Spleen (tissue), 11 donors: Measurements from ENCODE around the gene ZNF660. TPM values are rescaled to one million over a fixed set of nuclear protein-coding genes. Genes with fewer than 3 reads are reported as not detected.
"Not testable (repeated sequence)": the region's sequence is repeated elsewhere in the genome, so short reads cannot be mapped to it uniquely, and the experiment has no call there.

ENCODE experiments used
- DNase-seq: peaks from one replicate; pipeline ENCODE4 v3.0.0-alpha.2; 2020
- H3K27ac ChIP-seq, 8 donors: fragments of 200-600 bp; sonication (generic) in 7 of 8; 1 replicate in 4 of 8; 2 replicates in 4 of 8; pipeline versions ENCODE4 v1.5.0 to v1.8.0; 2016 to 2021; ENCODE audit warnings: inconsistent platforms in 4 of 8, mild to moderate bottlenecking in 4 of 8, moderate library complexity in 1 of 8
- H3K27me3 ChIP-seq, 7 donors: fragments of 200-600 bp; sonication (generic) in 6 of 7; replicated peaks in 1 of 7; 1 replicate in 4 of 7; 2 replicates in 3 of 7; pipeline versions ENCODE4 v1.5.0 to v1.8.0; 2016 to 2021; ENCODE audit warnings: inconsistent platforms in 3 of 7, mild to moderate bottlenecking in 1 of 7
- H3K36me3 ChIP-seq, 6 donors: fragments of 200-600 bp; sonication (generic) in 5 of 6; 1 replicate in 4 of 6; 2 replicates in 2 of 6; pipeline versions ENCODE4 v1.5.0 to v1.8.0; 2016 to 2021; ENCODE audit warnings: inconsistent platforms in 2 of 6
- H3K4me1 ChIP-seq, 6 donors: fragments of 200-600 bp; sonication (generic) in 5 of 6; 1 replicate in 3 of 6; 2 replicates in 3 of 6; pipeline versions ENCODE4 v1.5.0 to v1.8.0; 2016 to 2021; ENCODE audit warnings: inconsistent platforms in 3 of 6
- H3K4me3 ChIP-seq, 8 donors: fragments of 200-600 bp; sonication (generic) in 7 of 8; 1 replicate in 4 of 8; 2 replicates in 4 of 8; pipeline versions ENCODE4 v1.5.0 to v1.8.0; 2016 to 2021; ENCODE audit warnings: inconsistent platforms in 4 of 8, mild to moderate bottlenecking in 4 of 8, moderate library complexity in 2 of 8
- H3K9me3 ChIP-seq, 8 donors: fragments of 200-600 bp; sonication (generic) in 7 of 8; 1 replicate in 4 of 8; 2 replicates in 4 of 8; pipeline versions ENCODE4 v1.5.0 to v1.8.0; 2016 to 2021; ENCODE audit warnings: inconsistent platforms in 4 of 8
- CTCF ChIP-seq, 11 experiments: fragments of 200-600 bp in 7 of 11; fragments of 450-650 bp in 4 of 11; sonication (generic) in 4 of 11; IDR thresholded peaks in 8 of 11; conservative IDR thresholded peaks in 3 of 11; 1 replicate in 7 of 11; 2 replicates in 4 of 11; pipeline versions ENCODE4 v1.4.0 to v1.8.0; 2016 to 2021; ENCODE audit warnings: antibody characterized with exemption in 11 of 11, inconsistent platforms in 4 of 11, mild to moderate bottlenecking in 1 of 11
- POLR2A ChIP-seq, 3 donors: fragments of 450-650 bp; IDR thresholded peaks; one replicate each; pipeline ENCODE4 v1.5.1; 2017; ENCODE audit warnings: antibody characterized with exemption in 3 of 3, mild to moderate bottlenecking in 1 of 3
- POLR2AphosphoS5 ChIP-seq, 3 donors: sonication (generic); formaldehyde crosslinking; IDR thresholded peaks; one replicate each; pipeline ENCODE4 v1.5.1; 2017; ENCODE audit warnings: antibody characterized with exemption in 3 of 3
- WGBS, 5 donors: extraction: QIAGEN DNeasy Blood & Tissue Kit in 3 of 5; methylation state at CpG; one replicate each; pipeline versions ENCODE4 v1.1.5 to v1.1.7; 2013 to 2018; 5-methylcytosine and 5-hydroxymethylcytosine counted together
- intact Hi-C: fragments of 100-400 bp; cut with DNase I; formaldehyde crosslinking; loops from one replicate; pipeline ENCODE4 v1.15.0; 2023; ENCODE audit warnings: low total_unique reads
- polyA plus RNA-seq, 3 donors: library from polyadenylated mRNA; stranded (reverse); fragments of 200-250 nt; gene quantifications; one replicate each; pipeline ENCODE4 v1.2.1, GENCODE V29; 2013
- total RNA-seq, 7 donors: library from RNA; depleted of rRNA in 3 of 7; stranded (reverse); fragments of >200 nt in 3 of 7; fragmentation: NEBNext Ultra II Directional in 4 of 7; extraction: Animal tissue kit (Norgen Biotek cat#: 25700) in 4 of 7; gene quantifications; one replicate each; pipeline versions ENCODE4 v1.1.0 to v1.2.1, GENCODE V29; 2016 to 2021
- donor health status: healthy with polysubstance abuse.
- donor health status: DM: no; HTN: no; CAD: no; lungs with moderate emphysema.
- donor health status: DM: no; HTN: no; CAD: no.
- donor health status: Bipolar disorder and iron deficiency.
- donor health status: healthy.
- donor health status: DM: no; HTN: no; CAD: no.
- donor health status: DM: yes; HTN: yes; CAD: no.

Gene ZNF660
- total and polyA plus RNA-seq, 10 donors, result 0.61 to 5.4 (median 3.6) TPM

- H3K27me3 ChIP-seq, result no peaks in the 10 kb centered on the region
- H3K36me3 ChIP-seq, result peaks cover 10 to 83% (median 53%) of the 10 kb centered on the region in 6 donors
Observed at GRCh38 chr3:44568561-44568960, 16.2 kb upstream of the ZNF660 start.

DNA sequence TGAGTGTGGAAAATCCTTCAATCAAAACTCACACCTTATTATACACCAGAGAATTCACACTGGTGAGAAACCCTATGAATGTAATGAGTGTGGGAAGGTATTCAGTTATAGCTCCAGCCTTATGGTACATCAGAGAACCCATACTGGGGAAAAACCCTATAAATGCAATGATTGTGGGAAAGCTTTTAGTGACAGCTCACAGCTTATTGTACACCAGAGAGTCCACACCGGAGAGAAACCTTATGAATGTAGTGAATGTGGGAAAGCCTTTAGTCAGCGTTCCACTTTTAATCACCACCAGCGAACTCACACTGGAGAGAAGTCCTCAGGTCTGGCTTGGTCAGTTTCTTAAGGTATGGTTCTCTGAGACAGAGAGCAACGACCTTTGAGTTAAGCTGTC is 13.7 kb upstream of the ZNF660 start:
- Histone ChIP-seq H3K4me1 (no peaks in the 10 kb centered on the region), H3K4me3 (no peak overlapping the region), H3K36me3 (peaks cover 10 to 61% (median 45%) of the 10 kb centered on the region in 6 donors), H3K27me3 (no peaks in the 10 kb centered on the region), H3K9me3 (peaks cover 17 to 93% (median 80%) of the 10 kb centered on the region in 8 donors), H3K27ac (no peak overlapping the region)
- intact Hi-C loops, result no loop called here
- DNase-seq, result no peak
- 92 to 97% (median 96%) methylated on average over 4 of the region's 4 CpGs for WGBS, 5 donors
- TF ChIP-seq POLR2AphosphoS5 (IDR thresholded peaks at IDR 0.05), result no peak
- no peak for TF ChIP-seq CTCF (IDR thresholded peaks at IDR 0.05 in 8 of 11, conservative IDR thresholded peaks at IDR 0.05 in 3 of 11)
- no peak for TF ChIP-seq POLR2A (IDR thresholded peaks at IDR 0.05)

More at GRCh38 chr3:44568561-44568960, 16.2 kb upstream of the ZNF660 start:
- TF ChIP-seq CTCF (IDR thresholded peaks at IDR 0.05 in 8 of 11, conservative IDR thresholded peaks at IDR 0.05 in 3 of 11), result no peak
- no peak for TF ChIP-seq POLR2AphosphoS5 (IDR thresholded peaks at IDR 0.05)
- no peak for TF ChIP-seq POLR2A (IDR thresholded peaks at IDR 0.05)
- Histone ChIP-seq H3K4me1 (no peaks in the 10 kb centered on the region), H3K9me3 (peaks cover 17 to 91% (median 63%) of the 10 kb centered on the region in 8 donors), H3K4me3 (no peak overlapping the region), H3K27ac (no peak overlapping the region)
- WGBS, 5 donors, result 92 to 100% (median 97%) methylated on average over 1 of the region's 1 CpG
- no peak for DNase-seq
- intact Hi-C loops, result no loop called here

DNA sequence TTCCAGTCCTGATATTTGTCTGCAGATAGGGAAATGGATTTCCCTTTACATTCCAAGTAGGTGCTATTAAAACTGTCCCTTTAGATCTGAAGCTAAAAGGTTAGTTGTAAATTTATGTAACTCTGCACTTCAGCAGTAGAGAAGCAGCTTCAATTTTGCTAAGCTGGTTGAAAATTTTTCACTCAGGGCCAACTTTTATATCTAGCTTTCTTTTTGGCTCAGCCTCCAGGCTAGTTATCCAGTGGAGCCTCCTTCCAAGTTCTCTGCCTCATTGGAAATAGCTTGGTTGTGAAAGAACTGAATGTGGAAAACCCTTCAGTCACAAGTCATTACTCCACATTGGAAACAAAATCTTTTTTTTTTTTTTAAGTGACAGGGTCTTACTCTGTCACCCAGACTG is 8.2 kb upstream of the ZNF660 start:
- no peak for TF ChIP-seq POLR2A (IDR thresholded peaks at IDR 0.05)
- TF ChIP-seq POLR2AphosphoS5 (IDR thresholded peaks at IDR 0.05), result no peak
- TF ChIP-seq CTCF (IDR thresholded peaks at IDR 0.05 in 8 of 11, conservative IDR thresholded peaks at IDR 0.05 in 3 of 11), result no peak
- no peak for DNase-seq
- intact Hi-C loops, result no loop called here
- no peak overlapping the region for H3K4me3 ChIP-seq
- no peak overlapping the region for H3K27ac ChIP-seq
- H3K4me1 ChIP-seq, result no peaks in the 10 kb centered on the region
- no peaks in the 10 kb centered on the region for H3K27me3 ChIP-seq
- H3K9me3 ChIP-seq, result peaks cover 3 to 85% (median 53%) of the 10 kb centered on the region in 8 donors
- peaks cover 0 to 15% (median under 1%) of the 10 kb centered on the region in 6 donors for H3K36me3 ChIP-seq

DNA sequence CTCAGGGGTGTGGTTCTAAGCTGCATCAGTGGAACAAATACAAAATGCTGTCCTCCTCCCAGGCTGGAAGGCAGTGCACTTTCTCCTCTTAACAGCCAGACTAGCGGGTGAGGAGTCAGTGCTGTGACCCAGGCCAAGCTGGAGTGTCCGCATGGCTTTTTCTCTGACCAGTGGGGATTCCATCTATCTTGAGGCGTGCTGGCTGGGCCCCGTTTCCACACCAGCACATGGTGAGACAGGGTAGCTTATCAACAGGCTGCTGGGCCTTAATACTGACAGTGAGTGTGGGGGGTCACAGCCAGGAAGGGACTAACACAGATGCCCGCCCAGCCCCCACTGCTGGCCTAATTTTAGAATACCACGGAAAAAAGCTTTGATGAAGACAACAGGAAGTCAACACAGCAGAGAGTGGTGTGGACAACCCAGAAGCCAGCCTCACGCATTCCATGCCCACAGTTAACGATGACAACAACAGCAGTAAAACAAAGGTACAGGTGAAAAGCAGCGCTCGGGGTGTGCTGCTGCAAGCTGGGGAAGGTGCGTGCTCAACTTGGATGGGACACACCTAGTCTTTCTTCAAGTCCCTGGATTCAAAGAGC is 7.3 kb upstream of the ZNF660 start:
- H3K27ac ChIP-seq, result not testable (repeated sequence)

DNA sequence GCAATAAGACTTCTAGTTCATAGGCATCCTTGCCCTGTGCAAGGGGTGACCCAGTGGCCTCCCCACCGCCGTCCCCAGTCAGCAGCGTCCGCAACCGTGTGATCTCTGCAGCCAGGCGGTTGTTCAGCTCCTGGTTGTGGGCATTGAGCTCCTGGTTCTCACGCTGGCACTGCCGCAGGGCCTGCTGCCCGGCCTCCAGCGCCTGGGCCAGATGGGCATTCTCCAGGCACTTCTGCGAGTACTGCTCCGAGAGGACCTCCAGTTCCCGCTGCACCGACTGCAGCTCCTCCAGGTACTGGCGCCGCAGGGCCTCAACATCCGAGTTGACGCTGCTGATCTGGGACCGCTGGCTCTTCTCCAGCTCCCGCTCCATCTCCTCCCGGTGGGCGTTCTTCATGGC is 6.4 kb upstream of the ZNF660 start:
- H3K27me3 ChIP-seq, H3K27ac ChIP-seq, intact Hi-C loops, DNase-seq, H3K4me1 ChIP-seq, H3K36me3 ChIP-seq, H3K4me3 ChIP-seq: not testable (repeated sequence)
- H3K9me3 ChIP-seq, result peaks cover 0 to 75% (median 38%) of the 10 kb centered on the region in 8 donors
- WGBS, 5 donors, result 96 to 99% (median 97%) methylated on average over 10 to 22 of the region's 22 CpGs

More for the DNA sequence above, 7.3 kb upstream of the ZNF660 start:
- 86 to 93% (median 90%) methylated on average over 7 to 11 of the region's 11 CpGs for WGBS, 5 donors
- H3K4me3 ChIP-seq, H3K27me3 ChIP-seq, H3K4me1 ChIP-seq, DNase-seq, intact Hi-C loops: not testable (repeated sequence)
- Histone ChIP-seq H3K36me3 (peaks cover 0 to 10% (median 0%) of the 10 kb centered on the region in 6 donors), H3K9me3 (peaks cover 0 to 83% (median 46%) of the 10 kb centered on the region in 8 donors)

GRCh38 chr3:44578924-44579515 is 5.7 kb upstream of the ZNF660 start:
- H3K4me1 ChIP-seq, H3K27me3 ChIP-seq, H3K4me3 ChIP-seq, H3K36me3 ChIP-seq, H3K27ac ChIP-seq, DNase-seq, intact Hi-C loops: not testable (repeated sequence)
- 95 to 99% (median 98%) methylated on average over 23 to 37 of the region's 37 CpGs for WGBS, 5 donors
- H3K9me3 ChIP-seq, result peaks cover 0 to 68% (median 31%) of the 10 kb centered on the region in 8 donors

- H3K27ac ChIP-seq, H3K36me3 ChIP-seq, intact Hi-C loops, H3K4me3 ChIP-seq, DNase-seq, H3K27me3 ChIP-seq: not testable (repeated sequence)
- H3K9me3 ChIP-seq, result peaks cover 0 to 61% (median 24%) of the 10 kb centered on the region in 8 donors
- peaks cover 0 to 11% (median 3%) of the 10 kb centered on the region in 6 donors for H3K4me1 ChIP-seq
- 94 to 99% (median 97%) methylated on average over 12 to 15 of the region's 15 CpGs for WGBS, 5 donors
Observed at GRCh38 chr3:44579749-44580148, 5.0 kb upstream of the ZNF660 start.
